AG09309 (cell line): Measurements from ENCODE around the gene PLCB2.

Source experiments
- DNase-seq: peaks from one replicate; pipeline ENCODE4 v3.0.0-alpha.2; 2010; ENCODE audit warnings: low read depth
- H3K4me3 ChIP-seq: 2 replicates; pipeline ENCODE4 v1.5.1; 2011; ENCODE audit warnings: mild to moderate bottlenecking, low read depth, low read length, moderate library complexity; ENCODE audit not compliant: control insufficient read depth
- TF ChIP-seq, protein P1 (sequence below): IDR thresholded peaks from 2 replicates; pipeline ENCODE4 v1.5.1; 2011; ENCODE audit warnings: mild to moderate bottlenecking, low read depth, low read length, inconsistent platforms; ENCODE audit not compliant: insufficient read depth, control insufficient read depth; ENCODE audit errors: missing control alignments

PLCB2 gene

GRCh38 chr15:40239693-40240618 lies 67.8 kb downstream of the PLCB2 start:
- DNase-seq = no peak
- TF ChIP-seq, protein P1, sequence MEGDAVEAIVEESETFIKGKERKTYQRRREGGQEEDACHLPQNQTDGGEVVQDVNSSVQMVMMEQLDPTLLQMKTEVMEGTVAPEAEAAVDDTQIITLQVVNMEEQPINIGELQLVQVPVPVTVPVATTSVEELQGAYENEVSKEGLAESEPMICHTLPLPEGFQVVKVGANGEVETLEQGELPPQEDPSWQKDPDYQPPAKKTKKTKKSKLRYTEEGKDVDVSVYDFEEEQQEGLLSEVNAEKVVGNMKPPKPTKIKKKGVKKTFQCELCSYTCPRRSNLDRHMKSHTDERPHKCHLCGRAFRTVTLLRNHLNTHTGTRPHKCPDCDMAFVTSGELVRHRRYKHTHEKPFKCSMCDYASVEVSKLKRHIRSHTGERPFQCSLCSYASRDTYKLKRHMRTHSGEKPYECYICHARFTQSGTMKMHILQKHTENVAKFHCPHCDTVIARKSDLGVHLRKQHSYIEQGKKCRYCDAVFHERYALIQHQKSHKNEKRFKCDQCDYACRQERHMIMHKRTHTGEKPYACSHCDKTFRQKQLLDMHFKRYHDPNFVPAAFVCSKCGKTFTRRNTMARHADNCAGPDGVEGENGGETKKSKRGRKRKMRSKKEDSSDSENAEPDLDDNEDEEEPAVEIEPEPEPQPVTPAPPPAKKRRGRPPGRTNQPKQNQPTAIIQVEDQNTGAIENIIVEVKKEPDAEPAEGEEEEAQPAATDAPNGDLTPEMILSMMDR = no peak
- H3K4me3 ChIP-seq = no peak overlapping the region

DNA sequence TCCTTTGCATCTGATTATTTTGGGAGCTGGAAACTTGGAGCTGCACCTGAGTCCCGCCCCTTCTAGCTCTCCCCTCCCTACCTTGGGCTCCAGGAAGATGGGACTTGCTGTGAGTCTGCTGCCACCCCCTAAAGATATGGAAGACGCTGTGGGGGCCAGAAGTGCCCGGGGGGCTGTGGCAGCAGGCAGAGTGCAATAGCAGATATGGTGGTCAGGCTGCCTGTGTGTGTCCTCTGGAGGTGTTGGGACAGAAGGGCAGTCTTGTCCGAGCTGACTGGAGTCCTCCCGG lies 68.4 kb downstream of the PLCB2 start:
- H3K4me3 ChIP-seq = peak overlapping the region; percentile 32
- TF ChIP-seq, protein P1 = no peak
- DNase-seq = no peak

DNA sequence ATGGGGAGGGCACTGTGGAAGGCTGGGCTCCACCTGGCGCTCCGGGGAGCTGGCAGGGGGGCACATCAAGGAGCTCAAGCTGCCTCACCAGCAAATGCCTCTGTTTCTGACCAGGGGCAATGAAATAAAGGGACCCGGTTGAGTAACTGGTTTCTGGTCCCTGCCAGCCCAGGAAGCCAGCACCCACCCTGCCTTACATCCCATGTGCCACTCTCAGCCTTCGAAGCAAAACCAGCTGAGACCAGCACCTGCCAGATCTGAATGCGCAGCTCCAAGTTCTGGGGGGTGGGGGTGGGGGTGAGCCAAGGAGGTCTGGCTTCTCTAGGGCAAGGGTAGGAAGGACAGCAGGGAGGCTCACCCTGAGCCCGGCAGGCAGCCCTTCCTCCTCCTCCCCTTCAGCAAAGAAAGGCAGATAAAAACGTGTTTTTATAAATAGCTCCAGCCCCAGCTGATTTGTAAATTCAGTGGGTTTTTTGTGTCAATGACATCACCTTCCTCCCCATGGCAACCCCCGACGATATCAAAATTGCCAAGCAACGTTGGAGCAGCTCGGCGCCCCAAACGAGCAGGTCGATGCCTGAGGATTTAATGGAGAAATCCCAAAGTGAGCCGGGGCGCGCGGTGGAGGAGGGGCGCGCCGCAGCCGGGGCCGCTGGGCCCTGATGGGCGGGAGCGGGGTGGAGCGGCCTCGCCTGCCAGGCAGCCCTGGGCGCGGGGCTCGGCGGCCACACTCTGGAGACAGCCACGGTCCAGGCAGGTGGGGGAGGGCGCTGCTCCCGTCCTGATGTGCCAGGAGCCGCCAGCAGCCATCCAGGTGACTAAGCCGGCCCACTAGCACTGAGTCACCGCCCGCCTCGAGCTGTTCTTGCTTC lies 69.0 kb downstream of the PLCB2 start, which contains the start of gene PAK6:
Gene PAK6 (plus strand): TSS at position 532 of the 872 bp plus-strand sequence. CDS start 25,723 bp downstream, outside the sequence.
- H3K4me3 ChIP-seq = peak within 1 kb of the TSS; percentile 32
- DNase-seq = no peak
- TF ChIP-seq, protein P1 = no peak
